OCI-LY1 (cell line): ENCODE results near the gene SFMBT2.

ENCODE experiments used
- H2AFZ ChIP-seq: fragments of 200-600 bp; sonication (generic), shearing (Covaris generic); 2 replicates; pipeline ENCODE4 v1.6.0; 2014; ENCODE audit warnings: antibody characterized with exemption, mild to moderate bottlenecking, low read length
- H3F3A ChIP-seq: fragments of 200-600 bp; sonication (generic), shearing (Covaris generic); 2 replicates; pipeline ENCODE4 v1.6.0; 2014; ENCODE audit warnings: mild to moderate bottlenecking, antibody characterized with exemption, low read length, moderate library complexity; ENCODE audit not compliant: insufficient read depth
- H3K27ac ChIP-seq: fragments of 200-600 bp; sonication (generic); 2 replicates; pipeline ENCODE4 v1.5.1; 2014; ENCODE audit warnings: low read length, mixed run types, mild to moderate bottlenecking, low read depth; ENCODE audit not compliant: poor library complexity, severe bottlenecking
- H3K27me3 ChIP-seq: fragments of 200-600 bp; sonication (generic); 2 replicates; pipeline ENCODE4 v1.6.0; 2014; ENCODE audit warnings: antibody characterized with exemption, mild to moderate bottlenecking, low read length, moderate library complexity; ENCODE audit not compliant: insufficient read depth
- H3K36me3 ChIP-seq: fragments of 200-600 bp; sonication (generic); 2 replicates; pipeline ENCODE4 v1.6.1; 2014; ENCODE audit warnings: mild to moderate bottlenecking, antibody characterized with exemption, low read length, moderate library complexity, mixed read lengths; ENCODE audit not compliant: insufficient read depth
- H3K4me1 ChIP-seq: fragments of 200-600 bp; sonication (generic); 2 replicates; pipeline ENCODE4 v1.5.1; 2014; ENCODE audit warnings: mild to moderate bottlenecking, low read length, moderate library complexity; ENCODE audit not compliant: insufficient read depth, severe bottlenecking
- H3K4me2 ChIP-seq: fragments of 200-600 bp; sonication (generic), shearing (Covaris generic); 2 replicates; pipeline ENCODE4 v1.6.1; 2014; ENCODE audit warnings: low read length
- H3K4me3 ChIP-seq: fragments of 200-600 bp; sonication (generic); 2 replicates; pipeline ENCODE4 v1.5.1; 2014; ENCODE audit warnings: low read length, low read depth, mild to moderate bottlenecking, mixed read lengths; ENCODE audit not compliant: poor library complexity, severe bottlenecking
- H3K79me2 ChIP-seq: fragments of 200-600 bp; shearing (Covaris generic); 2 replicates; pipeline ENCODE4 v1.6.1; 2016; ENCODE audit warnings: mixed run types, low read length, mixed read lengths; ENCODE audit not compliant: insufficient read depth
- H3K9ac ChIP-seq: fragments of 200-600 bp; sonication (generic), shearing (Covaris generic); 2 replicates; pipeline ENCODE4 v1.6.1; 2014; ENCODE audit warnings: mild to moderate bottlenecking, low read length, mixed read lengths
- H3K9me2 ChIP-seq: fragments of 200-600 bp; sonication (generic), shearing (Covaris generic); 2 replicates; pipeline ENCODE4 v1.6.1; 2014; ENCODE audit warnings: low read depth, mild to moderate bottlenecking, low read length, mixed read lengths
- H3K9me3 ChIP-seq: fragments of 200-600 bp; shearing (Covaris generic); 2 replicates; pipeline ENCODE4 v1.6.1; 2014; ENCODE audit warnings: low read length, mixed read lengths
- H4K20me1 ChIP-seq: fragments of 200-600 bp; sonication (generic), shearing (Covaris generic); 2 replicates; pipeline ENCODE4 v1.6.0; 2016; ENCODE audit warnings: mild to moderate bottlenecking, low read length; ENCODE audit not compliant: insufficient read depth
- EZH2 ChIP-seq: fragments of 200-600 bp; sonication (generic), shearing (Covaris generic); IDR thresholded peaks from 2 replicates; pipeline ENCODE4 v1.8.0; 2017; ENCODE audit warnings: borderline replicate concordance, mixed run types, mild to moderate bottlenecking, antibody characterized with exemption, low read length, moderate library complexity, mixed read lengths
- TF ChIP-seq, protein P1 (sequence below): fragments of 200-600 bp; sonication (generic), shearing (Covaris generic); IDR thresholded peaks from 2 replicates; pipeline ENCODE4 v1.5.1; 2017; ENCODE audit warnings: mild to moderate bottlenecking, antibody characterized with exemption, low read length, moderate library complexity, mixed read lengths

The SFMBT2 gene

DNA sequence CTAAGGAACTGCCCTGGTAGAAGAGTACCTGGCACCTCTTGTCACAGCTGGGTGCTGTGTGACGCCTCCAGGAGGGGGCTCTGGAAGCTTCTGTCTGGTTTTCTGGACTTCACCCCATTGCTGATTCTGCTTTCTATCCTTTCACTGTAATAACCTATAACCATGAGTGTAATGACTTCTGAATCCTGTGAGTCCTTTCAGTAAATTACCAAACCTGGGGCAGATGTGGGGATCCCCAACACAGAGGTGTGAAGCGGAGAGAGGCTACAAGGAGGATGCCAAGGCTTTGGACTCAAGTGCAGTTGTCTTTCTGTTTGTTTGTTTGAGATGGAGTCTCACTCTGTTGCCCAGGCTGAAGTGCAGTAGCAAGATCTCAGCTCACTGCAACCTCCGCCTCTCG, 143.7 kb downstream of the SFMBT2 start:
- no peak overlapping the region for H3K27ac ChIP-seq
- no peaks in the 10 kb centered on the region for H3K79me2 ChIP-seq
- H3K4me3 ChIP-seq, result no peak overlapping the region
- no peak overlapping the region for H3K4me2 ChIP-seq
- no peak overlapping the region for H2AFZ ChIP-seq
- TF ChIP-seq EZH2, result no peak
- TF ChIP-seq, protein P1, sequence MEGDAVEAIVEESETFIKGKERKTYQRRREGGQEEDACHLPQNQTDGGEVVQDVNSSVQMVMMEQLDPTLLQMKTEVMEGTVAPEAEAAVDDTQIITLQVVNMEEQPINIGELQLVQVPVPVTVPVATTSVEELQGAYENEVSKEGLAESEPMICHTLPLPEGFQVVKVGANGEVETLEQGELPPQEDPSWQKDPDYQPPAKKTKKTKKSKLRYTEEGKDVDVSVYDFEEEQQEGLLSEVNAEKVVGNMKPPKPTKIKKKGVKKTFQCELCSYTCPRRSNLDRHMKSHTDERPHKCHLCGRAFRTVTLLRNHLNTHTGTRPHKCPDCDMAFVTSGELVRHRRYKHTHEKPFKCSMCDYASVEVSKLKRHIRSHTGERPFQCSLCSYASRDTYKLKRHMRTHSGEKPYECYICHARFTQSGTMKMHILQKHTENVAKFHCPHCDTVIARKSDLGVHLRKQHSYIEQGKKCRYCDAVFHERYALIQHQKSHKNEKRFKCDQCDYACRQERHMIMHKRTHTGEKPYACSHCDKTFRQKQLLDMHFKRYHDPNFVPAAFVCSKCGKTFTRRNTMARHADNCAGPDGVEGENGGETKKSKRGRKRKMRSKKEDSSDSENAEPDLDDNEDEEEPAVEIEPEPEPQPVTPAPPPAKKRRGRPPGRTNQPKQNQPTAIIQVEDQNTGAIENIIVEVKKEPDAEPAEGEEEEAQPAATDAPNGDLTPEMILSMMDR, result no peak
- no peaks in the 10 kb centered on the region for H3K4me1 ChIP-seq
- H3K9ac ChIP-seq, result no peak overlapping the region
- 0 out of 2 replicates have a peak, but pooled peaks cover 1% of the 10 kb centered on the region for H3K9me3 ChIP-seq
- no peaks in the 10 kb centered on the region for H3F3A ChIP-seq
- H3K36me3 ChIP-seq, result peaks cover 4% of the 10 kb centered on the region
- no peaks in the 10 kb centered on the region for H3K27me3 ChIP-seq
- H4K20me1 ChIP-seq, result no peaks in the 10 kb centered on the region
- no peaks in the 10 kb centered on the region for H3K9me2 ChIP-seq

DNA sequence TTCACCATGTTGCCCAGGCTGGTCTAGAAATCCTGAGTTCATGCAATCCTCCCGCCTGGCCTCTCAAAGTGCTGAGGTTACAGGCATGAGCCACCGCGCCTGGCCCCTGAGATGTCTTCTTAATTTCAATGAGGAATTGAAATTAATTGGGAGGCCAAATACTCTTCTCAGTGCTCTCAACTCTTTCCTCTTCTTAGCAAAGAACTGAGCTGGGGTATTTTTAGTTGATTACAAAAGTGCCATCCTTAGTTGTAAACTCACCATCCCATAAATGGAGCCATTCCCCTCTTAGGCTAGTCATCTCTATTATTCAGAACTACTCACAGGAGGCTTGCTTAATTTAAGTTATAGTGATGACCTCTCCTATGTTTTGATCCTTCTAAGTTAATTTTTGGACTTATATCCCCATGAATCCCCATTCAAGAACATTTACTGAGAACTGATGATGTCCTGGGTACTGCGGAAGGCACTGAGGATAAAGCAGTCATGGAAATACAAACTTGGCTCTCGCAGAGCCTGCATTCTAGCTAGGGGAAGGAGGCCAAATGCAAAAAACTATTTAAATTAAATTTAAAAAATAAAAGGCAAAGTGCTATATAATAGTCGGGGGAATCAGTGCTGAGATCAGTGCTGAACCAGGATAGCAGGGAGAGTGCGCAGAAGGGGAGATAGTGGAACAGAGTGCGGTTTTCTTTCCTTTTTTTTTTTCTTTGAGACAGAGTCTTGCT, 145.3 kb downstream of the SFMBT2 start:
- Histone ChIP-seq H3K9me2 (no peaks in the 10 kb centered on the region), H3F3A (no peaks in the 10 kb centered on the region), H3K4me1 (peaks cover 4% of the 10 kb centered on the region), H4K20me1 (no peaks in the 10 kb centered on the region), H3K9ac (no peak overlapping the region), H3K79me2 (no peaks in the 10 kb centered on the region), H3K27me3 (no peaks in the 10 kb centered on the region), H3K4me3 (no peak overlapping the region), H3K4me2 (no peak overlapping the region), H3K9me3 (no peaks in the 10 kb centered on the region), H3K36me3 (peaks cover 2% of the 10 kb centered on the region; the same call in 1 of the 2 replicates), H3K27ac (no peak overlapping the region), H2AFZ (no peak overlapping the region)
- TF ChIP-seq EZH2, result no peak
- TF ChIP-seq, protein P1, result no peak

DNA sequence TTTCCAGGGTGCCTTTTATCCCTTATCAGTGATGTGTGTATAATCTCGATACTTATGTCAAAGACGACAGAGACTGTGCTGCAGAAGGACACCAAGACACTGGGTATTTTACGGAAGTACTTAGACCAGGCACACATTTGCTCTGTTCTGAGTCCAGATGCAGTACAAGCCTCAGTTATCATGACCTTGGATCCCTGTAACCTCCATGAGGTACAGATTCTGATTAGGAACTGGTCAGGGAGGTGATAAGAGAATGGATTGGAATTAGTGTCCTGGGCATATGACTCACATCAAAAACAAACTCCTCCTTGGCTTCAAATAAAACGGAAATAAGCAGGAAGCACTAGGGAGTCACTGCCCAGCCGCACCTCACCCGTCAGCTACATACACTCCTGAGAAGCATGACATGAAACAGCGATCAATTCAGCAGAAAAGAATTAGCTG, 146.5 kb downstream of the SFMBT2 start:
- TF ChIP-seq, protein P1, result no peak
- TF ChIP-seq EZH2, result no peak
- no peaks in the 10 kb centered on the region for H3F3A ChIP-seq
- H3K4me2 ChIP-seq, result no peak overlapping the region
- H3K27me3 ChIP-seq, result no peaks in the 10 kb centered on the region
- no peaks in the 10 kb centered on the region for H3K9me3 ChIP-seq
- no peak overlapping the region for H2AFZ ChIP-seq
- H3K4me3 ChIP-seq, result no peak overlapping the region
- H3K4me1 ChIP-seq, result peaks cover 12% of the 10 kb centered on the region
- no peak overlapping the region for H3K27ac ChIP-seq
- H3K79me2 ChIP-seq, result no peaks in the 10 kb centered on the region
- H3K9ac ChIP-seq, result no peak overlapping the region
- no peaks in the 10 kb centered on the region for H3K9me2 ChIP-seq
- no peaks in the 10 kb centered on the region for H4K20me1 ChIP-seq
- H3K36me3 ChIP-seq, result no peaks in the 10 kb centered on the region
